Large intestine (tissue), 3 donors: Measurements from ENCODE around the gene SALL2. TPM values are rescaled to one million over a fixed set of nuclear protein-coding genes. Genes with fewer than 3 reads are reported as not detected.

Experiments used
- DNase-seq, 2 donors: peaks; one replicate each; pipeline versions ENCODE4 v3.0.0 to v3.0.0-alpha.2; 2013
- H3K27ac ChIP-seq: one replicate; pipeline ENCODE4 v1.5.1; 2013; ENCODE audit warnings: low read length
- H3K27me3 ChIP-seq: 2 replicates; pipeline ENCODE4 v1.6.1; 2013; ENCODE audit warnings: low read length; ENCODE audit not compliant: control insufficient read depth, insufficient read depth
- H3K36me3 ChIP-seq: 2 replicates; pipeline ENCODE4 v1.6.1; 2013; ENCODE audit warnings: low read length; ENCODE audit not compliant: control insufficient read depth, insufficient read depth
- H3K4me1 ChIP-seq: one replicate; pipeline ENCODE4 v1.6.1; 2013; ENCODE audit warnings: low read length; ENCODE audit not compliant: control insufficient read depth, insufficient read depth
- H3K4me3 ChIP-seq: one replicate; pipeline ENCODE4 v1.5.1; 2013; ENCODE audit warnings: low read length
- H3K9me3 ChIP-seq: one replicate; pipeline ENCODE4 v1.6.1; 2013; ENCODE audit warnings: mild to moderate bottlenecking, low read depth, low read length, moderate library complexity; ENCODE audit not compliant: control insufficient read depth
- WGBS: methylation state at CpG from one replicate; pipeline ENCODE4 v1.1.5; 2013; ENCODE audit warnings: low lambda C conversion rate; ENCODE audit not compliant: insufficient coverage; 5-methylcytosine and 5-hydroxymethylcytosine counted together
- polyA plus RNA-seq: library from polyadenylated mRNA; unstranded; fragments of 120-200 nt; gene quantifications from one replicate; pipeline ENCODE4 v1.2.1, GENCODE V29; 2013

The SALL2 gene
- polyA plus RNA-seq, 1 donor: 10.2 TPM

DNA sequence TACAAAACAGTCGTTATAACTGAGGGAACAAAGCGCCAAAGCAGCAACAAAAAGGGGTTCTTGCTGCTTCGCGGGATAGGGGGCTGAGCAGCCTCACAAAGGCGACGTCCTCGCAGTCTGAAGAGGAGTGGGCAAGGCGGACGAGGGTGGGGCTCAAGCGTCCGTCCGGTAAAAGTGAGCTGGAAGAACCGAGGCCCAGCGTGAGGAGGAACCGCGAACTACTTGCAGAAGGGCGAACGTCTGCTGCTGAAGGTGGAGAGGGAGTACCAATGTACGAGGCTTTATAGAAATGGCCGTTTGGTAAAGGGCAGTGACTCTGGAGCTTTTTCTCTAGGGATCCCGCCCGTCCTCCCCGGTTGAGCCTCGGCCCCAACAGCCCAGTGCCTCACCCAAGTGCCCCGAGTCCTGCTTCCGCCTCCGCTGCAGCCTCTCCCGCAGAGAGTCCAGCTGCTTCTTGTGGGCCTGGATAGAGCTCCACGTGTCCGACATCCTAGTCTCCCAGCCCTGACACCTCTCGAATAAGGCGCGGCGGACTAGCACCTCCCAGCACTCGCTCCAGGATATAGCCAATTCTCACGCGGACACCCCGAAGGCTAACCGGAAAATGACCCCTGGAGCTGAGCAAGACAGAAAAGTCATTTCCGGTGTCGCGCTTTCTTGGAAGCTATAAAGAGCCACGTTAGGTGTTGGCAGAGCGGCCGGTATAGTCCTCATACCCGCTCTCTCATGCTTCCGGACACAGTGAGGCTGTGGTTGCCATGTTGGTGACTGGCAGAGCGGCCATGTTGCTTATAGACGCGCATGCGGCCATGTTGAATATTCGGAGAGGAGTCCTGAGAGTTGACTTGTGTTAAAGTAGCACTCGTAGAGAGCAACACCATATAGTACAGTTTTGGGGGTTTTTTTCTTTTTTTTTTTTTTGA is 15.2 kb downstream of the SALL2 start, which contains the start of gene METTL3:
Gene METTL3 (minus strand): TSS at position 606 of the 923 bp plus-strand sequence. CDS start 117 bp downstream, at position 489.
- H3K4me1 ChIP-seq: peaks cover 3% of the 10 kb centered on the region
- H3K9me3 ChIP-seq: no peaks in the 10 kb centered on the region
- peak; percentile 98 to 99 for DNase-seq
- H3K27ac ChIP-seq: peak within 1 kb of the TSS; percentile 82
- peak within 1 kb of the TSS; percentile 94 for H3K4me3 ChIP-seq
- WGBS: no CpG with 5 or more reads among the region's 53 CpGs
- peaks cover 11% of the 10 kb centered on the region for H3K36me3 ChIP-seq
- H3K27me3 ChIP-seq: no peaks in the 10 kb centered on the region

DNA sequence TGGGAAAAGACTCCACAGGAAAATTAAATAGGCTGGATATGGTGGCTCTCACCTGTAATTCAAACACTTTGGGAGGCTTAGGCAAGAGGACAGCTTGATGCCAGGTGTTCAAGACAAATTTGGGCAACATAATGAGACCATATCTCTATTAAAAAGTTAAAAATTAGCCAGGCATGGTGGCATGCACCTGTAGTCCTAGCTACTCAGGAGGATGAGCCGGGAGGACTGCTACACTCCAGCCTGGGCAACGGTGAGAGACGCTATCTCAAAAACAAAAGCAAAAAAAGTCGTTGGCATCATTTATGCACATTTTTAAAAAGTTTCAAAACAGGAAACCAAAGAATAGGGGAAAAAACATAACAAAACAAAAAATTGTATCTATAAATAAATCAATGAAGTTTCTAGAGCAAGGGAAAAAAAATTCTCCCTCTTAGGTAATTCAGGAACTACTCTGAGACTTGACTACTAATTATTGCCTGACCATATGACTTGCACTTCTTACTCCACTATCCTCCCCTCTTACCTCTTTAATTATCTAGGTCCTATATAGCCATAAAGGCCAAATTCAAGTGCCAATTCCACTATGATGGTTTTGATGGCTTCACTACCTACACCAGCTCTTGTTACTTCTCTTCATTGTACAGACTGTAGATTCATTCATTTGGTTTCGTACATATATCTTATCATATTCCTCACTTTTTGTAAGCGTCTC is 16.6 kb downstream of the SALL2 start:
- Histone ChIP-seq H3K27me3 (no peaks in the 10 kb centered on the region), H3K9me3 (no peaks in the 10 kb centered on the region), H3K27ac (no peak overlapping the region), H3K4me3 (no peak overlapping the region), H3K4me1 (peaks cover 3% of the 10 kb centered on the region), H3K36me3 (peaks cover 11% of the 10 kb centered on the region)
- no peak for DNase-seq
- WGBS: 96% methylated on average over 4 of the region's 6 CpGs

DNA sequence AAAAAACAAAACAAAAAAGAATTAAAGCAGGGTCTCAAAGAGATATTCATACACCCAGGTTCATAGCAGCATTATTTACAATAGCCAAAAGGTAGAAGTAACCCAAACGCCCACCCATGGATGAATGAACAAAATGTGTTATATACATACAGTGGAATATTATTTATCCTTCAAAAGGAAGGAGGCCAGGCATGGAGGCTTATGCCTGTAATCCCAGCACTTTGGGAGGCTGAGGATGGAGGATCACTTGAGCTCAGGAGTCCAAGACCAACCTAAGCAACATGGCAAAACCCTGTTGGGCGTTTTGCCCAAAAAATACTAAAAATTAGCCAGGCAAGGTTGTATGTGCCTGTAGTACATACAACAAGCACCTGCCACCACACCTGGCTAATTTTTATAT is 19.6 kb downstream of the SALL2 start:
- DNase-seq: no peak
- H3K36me3 ChIP-seq: peaks cover 30% of the 10 kb centered on the region
- WGBS: no CpG with 5 or more reads among the region's 2 CpGs
- H3K9me3 ChIP-seq: no peaks in the 10 kb centered on the region
- no peaks in the 10 kb centered on the region for H3K27me3 ChIP-seq
- no peak overlapping the region for H3K27ac ChIP-seq
- peaks cover 3% of the 10 kb centered on the region for H3K4me1 ChIP-seq
- H3K4me3 ChIP-seq: no peak overlapping the region

DNA sequence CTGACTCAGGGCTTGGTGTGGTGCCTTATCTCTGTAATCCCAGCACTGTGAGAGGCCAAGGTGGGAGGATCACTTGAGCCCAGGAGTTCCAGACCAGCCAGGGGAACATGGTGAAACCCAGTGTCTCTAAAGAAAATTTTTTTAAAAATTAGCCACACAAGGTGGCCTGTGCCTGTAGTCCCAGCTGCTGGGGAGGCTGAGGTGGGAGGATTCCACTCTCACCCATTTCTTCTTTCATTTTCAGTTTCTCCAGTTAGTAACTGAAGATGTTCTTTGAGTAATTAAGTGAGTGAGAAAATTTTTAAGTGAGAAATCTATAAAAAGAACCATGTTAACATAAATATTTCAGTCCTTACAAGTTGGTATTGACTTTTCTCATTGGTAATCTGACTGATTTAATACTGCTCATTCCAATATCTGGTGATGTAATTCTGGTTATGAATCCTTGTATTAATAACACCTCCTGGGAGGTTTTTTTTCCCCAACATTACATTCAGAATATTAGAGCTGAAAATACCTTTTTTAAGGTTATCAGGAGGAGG is 21.1 kb downstream of the SALL2 start:
- Histone ChIP-seq H3K27ac (no peak overlapping the region), H3K27me3 (no peaks in the 10 kb centered on the region), H3K9me3 (no peaks in the 10 kb centered on the region), H3K4me1 (peaks cover 3% of the 10 kb centered on the region), H3K36me3 (peaks cover 41% of the 10 kb centered on the region), H3K4me3 (no peak overlapping the region)
- DNase-seq: no peak

DNA sequence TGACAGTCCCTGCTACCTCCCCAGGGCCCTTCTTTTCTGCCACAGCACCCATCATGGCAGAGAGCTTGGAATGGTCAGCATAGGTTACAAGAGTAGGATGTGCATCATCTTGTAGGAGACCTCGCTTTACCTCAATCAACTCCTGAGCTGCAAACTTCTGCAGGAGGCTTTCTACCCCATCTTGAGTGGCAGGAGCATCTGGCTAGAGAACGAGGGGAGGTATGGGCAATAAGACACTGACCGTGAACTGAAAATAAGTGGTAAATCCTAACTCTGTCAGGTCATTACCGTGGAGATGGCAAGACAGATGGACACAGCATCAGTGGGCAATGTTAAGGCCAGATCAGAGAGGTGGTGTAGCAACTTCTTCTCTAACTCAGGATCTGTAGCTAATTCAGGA is 22.8 kb downstream of the SALL2 start:
- Histone ChIP-seq H3K27ac (no peak overlapping the region), H3K27me3 (no peaks in the 10 kb centered on the region), H3K4me3 (no peak overlapping the region), H3K36me3 (peaks cover 49% of the 10 kb centered on the region), H3K9me3 (no peaks in the 10 kb centered on the region), H3K4me1 (no peaks in the 10 kb centered on the region)
- WGBS: 100% methylated on average over 2 of the region's 4 CpGs
- no peak for DNase-seq

DNA sequence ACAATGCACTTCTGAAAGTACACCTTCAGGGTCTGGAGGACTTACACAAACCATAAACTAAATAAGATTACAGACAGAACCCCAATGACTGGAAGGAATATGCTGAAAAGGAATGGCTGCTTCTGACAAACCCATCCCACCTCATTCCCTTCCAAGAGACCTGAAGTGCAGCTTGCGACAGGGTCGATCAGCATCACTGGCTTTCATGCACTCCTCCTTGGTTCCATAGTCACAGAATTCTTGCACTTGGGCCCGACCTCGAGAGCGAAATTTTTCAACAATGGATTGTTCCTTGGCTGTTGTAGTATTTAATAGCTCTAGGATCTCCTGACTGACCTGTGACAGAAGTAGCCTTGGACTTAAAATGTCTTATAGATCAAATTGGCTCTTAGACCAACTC is 24.6 kb downstream of the SALL2 start:
- no peak overlapping the region for H3K27ac ChIP-seq
- H3K4me3 ChIP-seq: no peak overlapping the region
- WGBS: no CpG with 5 or more reads among the region's 5 CpGs
- no peaks in the 10 kb centered on the region for H3K4me1 ChIP-seq
- H3K36me3 ChIP-seq: peaks cover 58% of the 10 kb centered on the region
- DNase-seq: no peak
- no peaks in the 10 kb centered on the region for H3K9me3 ChIP-seq
- H3K27me3 ChIP-seq: no peaks in the 10 kb centered on the region

DNA sequence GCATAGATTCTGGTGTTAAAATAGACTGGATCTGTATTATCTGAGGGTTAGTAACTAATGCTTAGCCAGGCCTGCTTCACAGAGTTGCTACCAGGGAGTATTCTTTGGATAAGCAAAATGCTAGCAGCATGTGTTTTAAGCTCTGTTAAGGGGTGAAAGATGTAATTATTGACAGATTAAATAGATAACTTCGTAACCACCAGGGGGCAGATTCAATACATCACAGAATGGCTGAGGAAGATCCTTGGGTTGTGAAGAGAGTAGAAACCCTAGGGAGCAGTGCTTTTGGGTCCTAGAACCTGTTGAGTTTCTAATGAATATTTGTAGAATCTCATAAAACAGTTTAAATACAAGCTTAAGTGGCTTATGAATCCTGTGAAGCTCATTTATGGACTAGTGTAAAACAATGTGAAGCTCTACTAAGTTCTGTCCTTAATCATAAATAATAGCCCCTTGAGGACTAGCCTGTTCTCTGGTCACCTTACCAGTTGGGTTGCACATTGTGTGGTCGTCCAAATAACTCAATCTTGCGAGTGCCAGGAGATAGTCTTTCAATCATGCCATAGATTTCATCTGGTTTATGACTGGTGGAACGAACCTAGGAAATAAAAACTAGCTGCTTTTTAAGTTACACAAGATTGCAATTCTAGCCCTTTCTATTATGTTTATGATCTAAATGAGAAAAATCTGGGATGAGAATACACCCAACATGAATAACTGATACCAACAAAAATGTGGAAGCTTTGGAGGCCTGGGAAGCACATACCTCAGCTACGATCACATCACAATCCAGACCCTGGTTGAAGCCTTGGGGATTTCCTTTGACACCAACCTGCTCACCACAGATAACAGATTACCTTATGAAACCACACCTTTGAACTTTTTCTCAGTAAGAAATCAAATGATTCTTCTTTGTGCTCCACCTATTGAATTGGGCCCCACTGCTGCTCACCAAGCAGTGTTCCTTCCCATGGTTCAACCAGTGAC is 27.3 kb downstream of the SALL2 start:
- Histone ChIP-seq H3K4me3 (no peak overlapping the region), H3K9me3 (no peaks in the 10 kb centered on the region), H3K36me3 (peaks cover 80% of the 10 kb centered on the region), H3K27ac (no peak overlapping the region), H3K4me1 (no peaks in the 10 kb centered on the region), H3K27me3 (no peaks in the 10 kb centered on the region)
- DNase-seq: peak; percentile 21 to 32
- no CpG with 5 or more reads among the region's 5 CpGs for WGBS

DNA sequence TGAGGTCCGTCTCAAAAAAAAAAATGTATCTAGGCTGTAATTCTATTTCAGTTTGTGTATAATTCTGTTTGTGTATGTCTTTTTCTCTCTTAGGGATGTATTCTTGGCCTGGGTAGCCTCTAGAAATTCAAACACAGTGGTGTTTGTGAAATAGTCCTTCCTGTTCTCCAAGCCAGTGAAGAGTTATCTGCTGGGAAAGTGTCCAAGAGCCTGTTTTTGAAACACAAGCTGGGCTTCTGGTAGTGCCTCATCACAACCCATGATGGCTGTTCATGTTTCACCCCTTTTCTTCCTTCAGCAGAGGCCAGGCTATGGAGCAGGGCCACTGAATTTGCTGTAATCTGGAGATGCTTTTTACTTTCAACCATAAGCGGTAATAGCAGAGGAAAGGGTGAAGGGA is 29.7 kb downstream of the SALL2 start:
- peaks cover 78% of the 10 kb centered on the region for H3K36me3 ChIP-seq
- WGBS: no CpG with 5 or more reads among the region's 2 CpGs

DNA sequence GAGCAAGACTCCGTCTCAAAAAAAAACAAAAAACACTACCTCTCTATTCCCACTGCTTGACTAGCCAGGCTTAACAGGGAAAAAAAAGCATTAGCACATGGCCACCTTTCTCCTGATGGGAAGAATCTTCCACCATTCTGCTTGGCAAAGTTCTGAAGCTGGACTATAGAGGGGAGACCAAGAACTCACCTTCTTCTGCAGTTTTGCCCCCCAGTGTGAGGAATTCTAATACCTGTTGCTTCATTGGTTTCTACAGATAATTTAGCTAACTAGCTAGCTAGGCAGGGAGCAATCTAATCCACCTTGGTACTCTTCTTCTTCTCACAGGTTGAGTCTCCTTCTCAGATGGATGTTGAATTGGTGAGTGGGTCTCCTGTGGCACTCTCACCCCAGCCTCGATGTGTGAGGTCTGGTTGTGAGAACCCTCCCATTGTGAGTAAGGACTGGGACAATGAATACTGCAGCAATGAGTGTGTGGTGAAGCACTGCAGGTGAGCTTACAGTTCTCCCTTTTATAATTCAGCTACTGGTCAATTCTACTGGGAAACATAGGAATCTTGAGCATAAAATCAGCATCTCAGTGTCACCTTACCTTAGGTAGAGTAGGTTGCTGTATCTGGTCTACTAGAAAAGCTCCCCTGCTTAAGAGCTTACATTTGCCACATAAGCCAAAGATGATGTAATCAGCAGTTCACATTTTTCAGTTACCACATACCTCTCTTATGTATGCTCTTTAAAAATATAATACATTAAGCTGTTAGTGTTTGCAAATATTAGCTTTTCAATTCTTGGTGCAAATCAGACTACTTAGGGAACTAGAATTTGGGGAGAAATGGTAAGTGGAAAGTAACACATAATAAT is 31.0 kb downstream of the SALL2 start:
- Histone ChIP-seq H3K4me1 (no peaks in the 10 kb centered on the region), H3K27ac (no peak overlapping the region), H3K27me3 (no peaks in the 10 kb centered on the region), H3K9me3 (no peaks in the 10 kb centered on the region), H3K36me3 (peaks cover 80% of the 10 kb centered on the region), H3K4me3 (no peak overlapping the region)
- no CpG with 5 or more reads among the region's 2 CpGs for WGBS
- no peak for DNase-seq

More for the DNA sequence above, 29.7 kb downstream of the SALL2 start:
- no peak for DNase-seq
- Histone ChIP-seq H3K27me3 (no peaks in the 10 kb centered on the region), H3K4me1 (no peaks in the 10 kb centered on the region), H3K4me3 (no peak overlapping the region), H3K27ac (no peak overlapping the region), H3K9me3 (no peaks in the 10 kb centered on the region)
